HepG2 (cell line): ENCODE data around the gene CTDSP1. TPM values are rescaled to one million over a fixed set of nuclear protein-coding genes. Genes with fewer than 3 reads are reported as not detected.

Experiments used
- AKAP8 ChIP-seq: sonication (generic); formaldehyde crosslinking; IDR thresholded peaks from 2 replicates; pipeline ENCODE4 v1.5.1; 2020; ENCODE audit warnings: mild to moderate bottlenecking, missing genetic modification reagents
- ATF3 ChIP-seq: sonication (generic); formaldehyde crosslinking; IDR thresholded peaks from 2 replicates; pipeline ENCODE4 v1.4.0; 2020; ENCODE audit warnings: missing genetic modification reagents
- DDIT3 ChIP-seq: sonication (generic); formaldehyde crosslinking; IDR thresholded peaks from 2 replicates; pipeline ENCODE4 v1.4.0; 2020; ENCODE audit warnings: mild to moderate bottlenecking, missing genetic modification reagents
- EED ChIP-seq: sonication (generic); formaldehyde crosslinking; IDR thresholded peaks from 2 replicates; pipeline ENCODE4 v1.5.0; 2020; ENCODE audit warnings: mild to moderate bottlenecking, missing genetic modification reagents
- ELF1 ChIP-seq: sonication (generic); formaldehyde crosslinking; IDR thresholded peaks from 2 replicates; pipeline ENCODE4 v1.4.0; 2020; ENCODE audit warnings: missing genetic modification reagents
- REL ChIP-seq: sonication (generic); formaldehyde crosslinking; conservative IDR thresholded peaks from 2 replicates; pipeline ENCODE4 v1.8.0; 2022; ENCODE audit warnings: mild to moderate bottlenecking, missing genetic modification reagents, moderate library complexity
- TOPORS ChIP-seq: sonication (generic); formaldehyde crosslinking; IDR thresholded peaks from 2 replicates; pipeline ENCODE4 v1.8.0; 2023; ENCODE audit warnings: mild to moderate bottlenecking, missing genetic modification reagents
- ZNF20 ChIP-seq: sonication (generic); formaldehyde crosslinking; IDR thresholded peaks from 2 replicates; pipeline ENCODE4 v1.4.0; 2020; ENCODE audit warnings: mild to moderate bottlenecking, moderate library complexity, missing genetic modification reagents
- ZNF33A ChIP-seq: sonication (generic); formaldehyde crosslinking; IDR thresholded peaks from 2 replicates; pipeline ENCODE4 v1.5.1; 2020; ENCODE audit warnings: missing genetic modification reagents, mild to moderate bottlenecking, moderate library complexity, borderline replicate concordance
- ZNF512B ChIP-seq: sonication (generic); formaldehyde crosslinking; IDR thresholded peaks from 2 replicates; pipeline ENCODE4 v1.5.1; 2020; ENCODE audit warnings: missing genetic modification reagents, mild to moderate bottlenecking, borderline replicate concordance
- ZNF646 ChIP-seq: sonication (generic); formaldehyde crosslinking; IDR thresholded peaks from 2 replicates; pipeline ENCODE4 v1.9.0; 2021; ENCODE audit warnings: mild to moderate bottlenecking, missing genetic modification reagents
- ZNF660 ChIP-seq: sonication (generic); formaldehyde crosslinking; IDR thresholded peaks from 2 replicates; pipeline ENCODE4 v1.5.1; 2020; ENCODE audit warnings: mild to moderate bottlenecking, low read depth, missing genetic modification reagents, borderline replicate concordance
- polyA plus RNA-seq, 8 experiments: library from polyadenylated mRNA; depleted of rRNA in 3 of 8; stranded (reverse) in 7 of 8; unstranded in 1 of 8; fragments of >200 nt; fragmentation: Illumina TruSeq in 4 of 8; extraction: Trizol in 4 of 8; gene quantifications; 2 replicates each; pipeline versions ENCODE4 v1.2.1 to v1.2.3, GENCODE V29; 2011 to 2016; ENCODE audit warnings: low read depth in 4 of 8, missing spikeins in 1 of 8, mixed read lengths in 1 of 8; ENCODE audit not compliant: insufficient read depth in 1 of 8
- total RNA-seq, 5 experiments: library from RNA; depleted of rRNA; stranded (reverse); fragments of >200 nt; fragmentation: Illumina TruSeq; extraction: Trizol; gene quantifications; 2 replicates each; pipeline ENCODE4 v1.2.3, GENCODE V29; 2016; ENCODE audit warnings: low read depth in 1 of 5

The CTDSP1 gene
- total and polyA plus RNA-seq, 2 of the 13 experiments (the other 11 are each of a cell fraction or from before 2014, with no cell fraction given): 91.0 to 268 TPM

- TF ChIP-seq ELF1 (CRISPR knock-in tag) (no peak), AKAP8 (CRISPR knock-in tag) (no peak; the same call in 1 of the 2 replicates), ATF3 (CRISPR knock-in tag) (no peak), REL (CRISPR knock-in tag) (no peak), ZNF660 (CRISPR knock-in tag) (no peak), EED (no peak), ZNF33A (CRISPR knock-in tag) (no peak), DDIT3 (no peak), ZNF20 (CRISPR knock-in tag) (no peak), TOPORS (CRISPR knock-in tag) (no peak), ZNF512B (CRISPR knock-in tag) (peak; percentile 19; the same call in 1 of the 2 replicates), ZNF646 (no peak)
Observed at GRCh38 chr2:218397463-218397819, 2.2 kb upstream of the CTDSP1 start (continued).
